DMS53 (cell line): ENCODE data around the gene KCP.

ENCODE experiments used
- DNase-seq: peaks from one replicate; lab custom pipeline; 2025; lab: John Stamatoyannopoulos, UW

Gene KCP

GRCh38 chr7:128827248-128827958, 83.1 kb downstream of the KCP start:
- DNase-seq = peak; percentile 37

GRCh38 chr7:128826916-128827247, 83.6 kb downstream of the KCP start:
- no peak for DNase-seq
